Upper lobe of left lung (tissue), 6 donors: ENCODE measurements around the gene LRRC10B. TPM values are rescaled to one million over a fixed set of nuclear protein-coding genes. Genes with fewer than 3 reads are reported as not detected.

Experiments used
- ATAC-seq, 2 donors: fragments of 200-7000 bp; cut with Tn5 transposase; one replicate each; pipeline ENCODE4 v1.9.1; 2022; ENCODE audit warnings: mild to moderate bottlenecking in 2 of 2, moderate library complexity in 2 of 2; ENCODE audit not compliant: low FRiP score in 2 of 2
- DNase-seq, 2 donors: peaks; one replicate each; pipeline ENCODE4 v3.0.0-alpha.2; 2019 to 2020
- H3K27ac ChIP-seq, 4 donors: fragments of 200-600 bp; sonication (generic); one replicate each; pipeline ENCODE4 v1.5.1; 2016 to 2019
- H3K27me3 ChIP-seq, 4 donors: fragments of 200-600 bp; sonication (generic); one replicate each; pipeline ENCODE4 v1.5.1; 2017 to 2019
- H3K36me3 ChIP-seq, 4 donors: fragments of 200-600 bp; sonication (generic); one replicate each; pipeline ENCODE4 v1.5.1; 2016 to 2019
- H3K4me1 ChIP-seq, 4 donors: fragments of 200-600 bp; sonication (generic); one replicate each; pipeline ENCODE4 v1.5.1; 2018 to 2019
- H3K4me3 ChIP-seq, 4 donors: fragments of 200-600 bp; sonication (generic); one replicate each; pipeline ENCODE4 v1.5.1; 2017 to 2019; ENCODE audit warnings: mild to moderate bottlenecking in 2 of 4, moderate library complexity in 1 of 4
- H3K9me3 ChIP-seq, 4 donors: fragments of 200-600 bp; sonication (generic); one replicate each; pipeline ENCODE4 v1.5.1; 2018 to 2019
- CTCF ChIP-seq, 6 experiments: fragments of 450-650 bp in 4 of 6; fragments of 200-600 bp in 2 of 6; sonication (generic) in 2 of 6; IDR thresholded peaks; one replicate each; pipeline ENCODE4 v1.5.1; 2016 to 2019; ENCODE audit warnings: antibody characterized with exemption in 6 of 6
- EP300 ChIP-seq, 4 donors: sonication (generic); formaldehyde crosslinking; IDR thresholded peaks; one replicate each; pipeline ENCODE4 v1.5.1; 2017; ENCODE audit warnings: antibody characterized with exemption in 4 of 4, control low read depth in 2 of 4
- POLR2A ChIP-seq, 4 donors: fragments of 450-650 bp; IDR thresholded peaks; one replicate each; pipeline ENCODE4 v1.5.1; 2016 to 2017; ENCODE audit warnings: antibody characterized with exemption in 4 of 4, mild to moderate bottlenecking in 2 of 4
- POLR2AphosphoS5 ChIP-seq, 2 donors: sonication (generic); formaldehyde crosslinking; IDR thresholded peaks; one replicate each; pipeline ENCODE4 v1.5.1; 2017; ENCODE audit warnings: antibody characterized with exemption in 2 of 2
- WGBS, 2 donors: methylation state at CpG; one replicate each; pipeline ENCODE4 v1.1.5; 2017 to 2018; 5-methylcytosine and 5-hydroxymethylcytosine counted together
- total RNA-seq, 6 donors: library from RNA; depleted of rRNA in 4 of 6; stranded (reverse); fragments of >200 nt in 4 of 6; gene quantifications; one replicate each; pipeline versions ENCODE4 v1.1.0 to v1.2.1, GENCODE V29; 2016 to 2021
- donor health status: DM: no; HTN: no; CAD: no; lungs with moderate emphysema.
- donor health status: DM: no; HTN: yes; CAD: no; lungs with severe emphysema.

LRRC10B gene
- total RNA-seq, 6 donors from 2014 or later, result 0.31 to 24.2 (median 8.5) TPM

GRCh38 chr11:61540528-61540927, 32.0 kb downstream of the LRRC10B start:
- WGBS, 2 donors, result 61 to 76% methylated on average over 7 to 9 of the region's 9 CpGs
- DNase-seq (no peak), ATAC-seq (no peak)
- H3K36me3 ChIP-seq, result no peaks in the 10 kb centered on the region
- H3K9me3 ChIP-seq, result no peaks in the 10 kb centered on the region
- no peak overlapping the region for H3K4me3 ChIP-seq
- no peaks in the 10 kb centered on the region for H3K27me3 ChIP-seq
- no peak for TF ChIP-seq POLR2A (IDR thresholded peaks at IDR 0.05)
- TF ChIP-seq EP300 (IDR thresholded peaks at IDR 0.05), result no peak
- no peak for TF ChIP-seq CTCF (IDR thresholded peaks at IDR 0.05)
- no peak for TF ChIP-seq POLR2AphosphoS5 (IDR thresholded peaks at IDR 0.05)
- no peaks in the 10 kb centered on the region for H3K4me1 ChIP-seq
- H3K27ac ChIP-seq, result no peak overlapping the region

GRCh38 chr11:61541598-61541997, 33.0 kb downstream of the LRRC10B start:
- no peak for TF ChIP-seq POLR2AphosphoS5 (IDR thresholded peaks at IDR 0.05)
- TF ChIP-seq EP300 (IDR thresholded peaks at IDR 0.05), result no peak
- TF ChIP-seq POLR2A (IDR thresholded peaks at IDR 0.05), result no peak
- no peak for TF ChIP-seq CTCF (IDR thresholded peaks at IDR 0.05)
- 24 to 34% methylated on average over 3 of the region's 3 CpGs for WGBS, 2 donors
- ATAC-seq (peak in 1 of 2 donors; percentile 24), DNase-seq (no peak)
- no peaks in the 10 kb centered on the region for H3K36me3 ChIP-seq
- H3K4me3 ChIP-seq, result no peak overlapping the region
- no peaks in the 10 kb centered on the region for H3K27me3 ChIP-seq
- no peak overlapping the region for H3K27ac ChIP-seq
- H3K9me3 ChIP-seq, result no peaks in the 10 kb centered on the region
- no peaks in the 10 kb centered on the region for H3K4me1 ChIP-seq

- TF ChIP-seq CTCF (IDR thresholded peaks at IDR 0.05), result no peak
- no peak for TF ChIP-seq POLR2AphosphoS5 (IDR thresholded peaks at IDR 0.05)
- no peak for TF ChIP-seq POLR2A (IDR thresholded peaks at IDR 0.05)
- TF ChIP-seq EP300 (IDR thresholded peaks at IDR 0.05), result no peak
- Histone ChIP-seq H3K36me3 (no peaks in the 10 kb centered on the region), H3K4me1 (no peaks in the 10 kb centered on the region), H3K27me3 (no peaks in the 10 kb centered on the region), H3K4me3 (no peak overlapping the region), H3K27ac (no peak overlapping the region), H3K9me3 (no peaks in the 10 kb centered on the region)
- no peak for ATAC-seq
- peak in 1 of 2 donors; percentile 82 for DNase-seq
- 0 to 38% methylated on average over 1 to 18 of the region's 19 CpGs for WGBS, 2 donors
Observed at GRCh38 chr11:61542024-61542461, 33.5 kb downstream of the LRRC10B start.

- Histone ChIP-seq H3K4me1 (no peaks in the 10 kb centered on the region), H3K27me3 (no peaks in the 10 kb centered on the region), H3K4me3 (no peak overlapping the region), H3K36me3 (no peaks in the 10 kb centered on the region), H3K9me3 (no peaks in the 10 kb centered on the region), H3K27ac (no peak overlapping the region)
- WGBS, 2 donors, result 89 to 94% methylated on average over 6 to 16 of the region's 16 CpGs
- ATAC-seq (no peak), DNase-seq (peak in 1 of 2 donors; percentile 82)
- TF ChIP-seq CTCF (IDR thresholded peaks at IDR 0.05) (no peak), POLR2A (IDR thresholded peaks at IDR 0.05) (no peak), EP300 (IDR thresholded peaks at IDR 0.05) (no peak)
Observed at GRCh38 chr11:61542705-61543104, 34.2 kb downstream of the LRRC10B start.

- no peak for ATAC-seq
- no peak for DNase-seq
- H3K27me3 ChIP-seq, result no peaks in the 10 kb centered on the region
- H3K4me1 ChIP-seq, result no peaks in the 10 kb centered on the region
- H3K9me3 ChIP-seq, result no peaks in the 10 kb centered on the region
- no peak overlapping the region for H3K4me3 ChIP-seq
- H3K27ac ChIP-seq, result no peak overlapping the region
- 90 to 98% methylated on average over 3 to 4 of the region's 4 CpGs for WGBS, 2 donors
- TF ChIP-seq POLR2AphosphoS5 (IDR thresholded peaks at IDR 0.05), result no peak
- no peaks in the 10 kb centered on the region for H3K36me3 ChIP-seq
Observed at GRCh38 chr11:61543606-61544306, 35.2 kb downstream of the LRRC10B start.
